SK-N-SH (cell line): ENCODE results near the gene NUDCD3.

Experiments
- EP300 ChIP-seq, 2 experiments: IDR thresholded peaks; 2 replicates each; pipeline versions ENCODE4 v1.4.0 to v1.6.1; 2012; ENCODE audit warnings: borderline replicate concordance in 1 of 2, low read depth in 1 of 2, low read length in 1 of 2
- YY1 ChIP-seq: IDR thresholded peaks from 2 replicates; pipeline ENCODE4 v1.4.0; 2012; ENCODE audit warnings: low read depth, mild to moderate bottlenecking
- TF ChIP-seq, protein P1 (sequence below): fragments of 200-600 bp; sonication (generic); IDR thresholded peaks from 2 replicates; pipeline ENCODE4 v1.6.1; 2017; ENCODE audit warnings: antibody characterized with exemption, mild to moderate bottlenecking, moderate library complexity
- TF ChIP-seq, protein P2 (sequence below): fragments of 150-350 bp; IDR thresholded peaks from 2 replicates; pipeline ENCODE4 v1.6.1; 2017; ENCODE audit warnings: antibody characterized with exemption, low read length, low read depth, borderline replicate concordance

DNA sequence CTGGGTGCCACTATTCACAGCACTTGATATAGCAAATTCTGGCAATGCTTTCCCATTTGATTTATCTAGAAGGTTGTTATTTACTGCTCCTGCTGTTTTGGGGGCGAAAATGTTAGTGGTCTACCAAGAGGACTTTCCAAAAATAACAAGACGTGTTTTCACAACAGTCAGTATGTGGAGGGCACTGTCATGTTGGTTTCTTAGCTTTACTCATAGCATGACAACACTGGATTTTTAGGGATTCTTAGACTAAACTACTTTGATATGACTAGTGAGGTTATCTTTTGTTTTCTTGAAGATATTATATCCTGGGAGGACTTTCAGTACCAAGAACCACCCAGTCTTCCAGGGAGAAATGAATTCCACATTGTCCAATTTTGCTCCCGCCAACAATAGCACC, 49.4 kb downstream of the NUDCD3 start:
- no peak for TF ChIP-seq YY1
- TF ChIP-seq, protein P1, sequence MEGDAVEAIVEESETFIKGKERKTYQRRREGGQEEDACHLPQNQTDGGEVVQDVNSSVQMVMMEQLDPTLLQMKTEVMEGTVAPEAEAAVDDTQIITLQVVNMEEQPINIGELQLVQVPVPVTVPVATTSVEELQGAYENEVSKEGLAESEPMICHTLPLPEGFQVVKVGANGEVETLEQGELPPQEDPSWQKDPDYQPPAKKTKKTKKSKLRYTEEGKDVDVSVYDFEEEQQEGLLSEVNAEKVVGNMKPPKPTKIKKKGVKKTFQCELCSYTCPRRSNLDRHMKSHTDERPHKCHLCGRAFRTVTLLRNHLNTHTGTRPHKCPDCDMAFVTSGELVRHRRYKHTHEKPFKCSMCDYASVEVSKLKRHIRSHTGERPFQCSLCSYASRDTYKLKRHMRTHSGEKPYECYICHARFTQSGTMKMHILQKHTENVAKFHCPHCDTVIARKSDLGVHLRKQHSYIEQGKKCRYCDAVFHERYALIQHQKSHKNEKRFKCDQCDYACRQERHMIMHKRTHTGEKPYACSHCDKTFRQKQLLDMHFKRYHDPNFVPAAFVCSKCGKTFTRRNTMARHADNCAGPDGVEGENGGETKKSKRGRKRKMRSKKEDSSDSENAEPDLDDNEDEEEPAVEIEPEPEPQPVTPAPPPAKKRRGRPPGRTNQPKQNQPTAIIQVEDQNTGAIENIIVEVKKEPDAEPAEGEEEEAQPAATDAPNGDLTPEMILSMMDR = no peak
- TF ChIP-seq, protein P2, sequence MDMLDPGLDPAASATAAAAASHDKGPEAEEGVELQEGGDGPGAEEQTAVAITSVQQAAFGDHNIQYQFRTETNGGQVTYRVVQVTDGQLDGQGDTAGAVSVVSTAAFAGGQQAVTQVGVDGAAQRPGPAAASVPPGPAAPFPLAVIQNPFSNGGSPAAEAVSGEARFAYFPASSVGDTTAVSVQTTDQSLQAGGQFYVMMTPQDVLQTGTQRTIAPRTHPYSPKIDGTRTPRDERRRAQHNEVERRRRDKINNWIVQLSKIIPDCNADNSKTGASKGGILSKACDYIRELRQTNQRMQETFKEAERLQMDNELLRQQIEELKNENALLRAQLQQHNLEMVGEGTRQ = no peak
- TF ChIP-seq EP300 (IDR thresholded peaks at IDR 0.05; ENCODE audit: borderline replicate concordance in 1 of 2, low read depth in 1 of 2, low read length in 1 of 2) = no peak
